HFFc6 (cell line): Measurements from ENCODE around the gene MGP. TPM values are rescaled to one million over a fixed set of nuclear protein-coding genes. Genes with fewer than 3 reads are reported as not detected.

Experiments used
- DNase-seq: peaks from one replicate; pipeline ENCODE4 v3.0.0-alpha.2; 2018
- H3K27ac Mint-ChIP-seq: 2 replicates; pipeline ENCODE4 v1.8.0; 2020; ENCODE audit warnings: mild to moderate bottlenecking, mixed read lengths
- H3K27me3 Mint-ChIP-seq: 2 replicates; pipeline ENCODE4 v1.8.0; 2021; ENCODE audit warnings: mild to moderate bottlenecking, moderate library complexity, mixed read lengths; ENCODE audit not compliant: insufficient read depth
- H3K36me3 Mint-ChIP-seq: 2 replicates; pipeline ENCODE4 v1.8.0; 2021; ENCODE audit warnings: low read depth, mixed read lengths
- H3K4me1 Mint-ChIP-seq: 2 replicates; pipeline ENCODE4 v1.8.0; 2020; ENCODE audit warnings: low read depth, mixed read lengths
- H3K4me3 Mint-ChIP-seq: 2 replicates; pipeline ENCODE4 v1.8.0; 2020; ENCODE audit warnings: mild to moderate bottlenecking, moderate library complexity, mixed read lengths
- H3K9me3 Mint-ChIP-seq: 2 replicates; pipeline ENCODE4 v1.8.0; 2020; ENCODE audit warnings: mild to moderate bottlenecking, mixed read lengths
- total RNA-seq, 6 experiments: library from RNA; stranded (reverse); fragmentation: NEBNext Ultra II Directional; extraction: Animal tissue kit (Norgen Biotek cat#: 25700); gene quantifications; 2 replicates in 1 of 6; 3 replicates in 5 of 6; pipeline ENCODE4 v1.2.3, GENCODE V29; 2021
- TF ChIP-seq, protein P1 (sequence below): fragments of 200-600 bp; sonication (generic); IDR thresholded peaks from 2 replicates; pipeline ENCODE4 v1.5.0; 2021; ENCODE audit warnings: antibody characterized with exemption, mild to moderate bottlenecking

Gene MGP
- total RNA-seq, 6 experiments from 2014 or later = 0.46 to 0.60 TPM; not detected in 4

DNA sequence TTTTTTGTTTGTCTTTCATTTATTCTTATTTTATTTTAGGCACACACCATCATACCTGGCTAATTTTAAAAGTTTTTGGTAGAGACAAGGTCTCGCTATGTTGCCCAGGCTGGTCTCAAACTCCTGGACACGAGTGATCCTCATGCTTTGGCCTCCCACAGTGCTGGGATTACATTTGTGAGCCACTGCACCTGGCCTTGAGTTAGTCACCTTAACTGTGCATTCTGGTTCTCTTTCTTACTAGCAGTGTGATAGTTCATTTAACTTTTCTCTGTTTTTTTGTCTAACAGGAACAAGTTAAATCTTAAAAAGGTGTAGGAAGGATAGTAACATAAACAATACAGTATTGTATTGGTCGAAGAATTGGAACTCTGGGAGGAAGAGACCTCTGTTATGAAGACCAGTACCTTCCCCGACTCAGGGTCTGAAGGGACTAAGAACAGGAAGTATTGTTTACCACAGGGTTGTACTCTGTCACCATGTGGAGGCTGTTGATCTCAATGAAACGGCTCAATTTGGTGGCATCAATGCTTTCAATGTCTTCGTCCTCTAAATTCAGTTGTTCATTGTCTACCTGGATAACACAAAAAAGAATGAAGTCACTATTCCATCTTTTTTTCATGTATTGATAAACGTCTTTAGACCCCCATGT, 34.9 kb upstream of the MGP start:
- no peak for DNase-seq
- Mint-ChIP-seq H3K4me3 (no peak overlapping the region), H3K4me1 (no peaks in the 10 kb centered on the region), H3K27me3 (peaks cover 4% of the 10 kb centered on the region; the same call in 1 of the 2 replicates), H3K27ac (no peak overlapping the region), H3K9me3 (no peaks in the 10 kb centered on the region), H3K36me3 (no peaks in the 10 kb centered on the region)
- TF ChIP-seq, protein P1, sequence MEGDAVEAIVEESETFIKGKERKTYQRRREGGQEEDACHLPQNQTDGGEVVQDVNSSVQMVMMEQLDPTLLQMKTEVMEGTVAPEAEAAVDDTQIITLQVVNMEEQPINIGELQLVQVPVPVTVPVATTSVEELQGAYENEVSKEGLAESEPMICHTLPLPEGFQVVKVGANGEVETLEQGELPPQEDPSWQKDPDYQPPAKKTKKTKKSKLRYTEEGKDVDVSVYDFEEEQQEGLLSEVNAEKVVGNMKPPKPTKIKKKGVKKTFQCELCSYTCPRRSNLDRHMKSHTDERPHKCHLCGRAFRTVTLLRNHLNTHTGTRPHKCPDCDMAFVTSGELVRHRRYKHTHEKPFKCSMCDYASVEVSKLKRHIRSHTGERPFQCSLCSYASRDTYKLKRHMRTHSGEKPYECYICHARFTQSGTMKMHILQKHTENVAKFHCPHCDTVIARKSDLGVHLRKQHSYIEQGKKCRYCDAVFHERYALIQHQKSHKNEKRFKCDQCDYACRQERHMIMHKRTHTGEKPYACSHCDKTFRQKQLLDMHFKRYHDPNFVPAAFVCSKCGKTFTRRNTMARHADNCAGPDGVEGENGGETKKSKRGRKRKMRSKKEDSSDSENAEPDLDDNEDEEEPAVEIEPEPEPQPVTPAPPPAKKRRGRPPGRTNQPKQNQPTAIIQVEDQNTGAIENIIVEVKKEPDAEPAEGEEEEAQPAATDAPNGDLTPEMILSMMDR = no peak

DNA sequence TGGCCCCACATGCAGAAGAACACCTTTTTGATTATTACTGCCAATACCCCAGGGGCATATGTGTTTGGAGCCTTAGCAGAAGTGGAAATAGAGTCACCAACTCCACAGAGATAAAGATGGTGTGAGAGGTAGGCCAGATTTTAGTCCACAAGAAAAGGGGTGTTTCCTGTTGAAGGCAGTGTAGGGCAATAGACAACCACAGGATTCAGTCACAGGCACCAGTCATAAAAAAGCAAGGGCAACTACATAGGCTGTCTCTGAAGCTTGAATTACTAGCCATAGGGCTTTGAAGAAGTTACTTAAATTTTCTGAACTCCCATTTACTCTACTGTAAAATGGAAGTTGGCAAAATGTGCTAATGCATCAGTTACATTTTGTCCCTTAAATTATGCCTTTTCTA, 33.8 kb upstream of the MGP start:
- no peaks in the 10 kb centered on the region for H3K9me3 Mint-ChIP-seq
- peaks cover 2% of the 10 kb centered on the region; the same call in 1 of the 2 replicates for H3K27me3 Mint-ChIP-seq
- no peaks in the 10 kb centered on the region for H3K36me3 Mint-ChIP-seq
- H3K27ac Mint-ChIP-seq = no peak overlapping the region
- no peaks in the 10 kb centered on the region for H3K4me1 Mint-ChIP-seq
- no peak for DNase-seq
- H3K4me3 Mint-ChIP-seq = no peak overlapping the region
- TF ChIP-seq, protein P1 = no peak

DNA sequence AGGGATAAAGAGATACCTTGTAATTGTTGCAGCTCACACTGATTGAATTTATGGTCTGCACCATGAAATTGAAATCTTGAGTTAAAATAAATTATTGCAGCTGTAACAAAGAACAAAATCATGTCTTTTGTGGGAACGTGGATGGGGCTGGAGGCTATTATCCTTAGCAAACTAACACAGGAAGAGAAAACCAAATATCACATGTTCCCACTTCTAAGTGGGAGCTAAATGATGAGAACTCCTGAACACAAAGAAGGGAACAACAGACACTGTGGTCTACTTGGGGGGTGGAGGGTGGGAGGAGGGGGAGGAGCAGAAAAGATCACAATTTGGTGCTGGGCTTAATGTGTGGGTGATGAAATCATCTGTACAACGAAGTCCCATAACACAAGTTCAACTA, 30.1 kb upstream of the MGP start:
- Mint-ChIP-seq H3K27me3 (peaks cover 7% of the 10 kb centered on the region), H3K36me3 (no peaks in the 10 kb centered on the region), H3K9me3 (no peaks in the 10 kb centered on the region), H3K4me3 (no peak overlapping the region), H3K4me1 (peaks cover 1% of the 10 kb centered on the region; the same call in 1 of the 2 replicates), H3K27ac (no peak overlapping the region)
- no peak for DNase-seq
- TF ChIP-seq, protein P1 = no peak

DNA sequence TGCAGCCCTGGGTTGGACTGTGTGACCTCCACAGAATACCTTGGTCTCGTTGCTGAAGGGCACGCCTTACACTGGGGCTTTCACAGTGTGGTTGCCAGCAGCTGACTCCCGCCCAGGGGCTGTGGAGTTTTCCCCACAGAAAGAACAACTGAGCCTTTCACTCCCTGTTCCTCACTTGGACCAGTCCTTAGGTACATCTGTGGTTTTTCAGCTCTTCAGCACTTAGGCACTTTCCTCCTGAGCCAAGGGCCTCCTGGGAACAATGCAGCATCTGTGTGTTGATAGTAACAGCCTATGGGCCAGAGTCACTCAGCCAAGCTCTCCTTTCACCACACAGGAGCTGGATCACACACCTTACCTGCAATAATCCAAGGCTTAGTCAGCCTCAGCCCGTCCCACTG, 27.7 kb upstream of the MGP start:
- TF ChIP-seq, protein P1 = no peak
- H3K27ac Mint-ChIP-seq = no peak overlapping the region
- no peak overlapping the region for H3K4me3 Mint-ChIP-seq
- no peaks in the 10 kb centered on the region for H3K9me3 Mint-ChIP-seq
- H3K27me3 Mint-ChIP-seq = peaks cover 5% of the 10 kb centered on the region
- H3K4me1 Mint-ChIP-seq = peaks cover 8% of the 10 kb centered on the region; the same call in 1 of the 2 replicates
- H3K36me3 Mint-ChIP-seq = no peaks in the 10 kb centered on the region
- DNase-seq = no peak

DNA sequence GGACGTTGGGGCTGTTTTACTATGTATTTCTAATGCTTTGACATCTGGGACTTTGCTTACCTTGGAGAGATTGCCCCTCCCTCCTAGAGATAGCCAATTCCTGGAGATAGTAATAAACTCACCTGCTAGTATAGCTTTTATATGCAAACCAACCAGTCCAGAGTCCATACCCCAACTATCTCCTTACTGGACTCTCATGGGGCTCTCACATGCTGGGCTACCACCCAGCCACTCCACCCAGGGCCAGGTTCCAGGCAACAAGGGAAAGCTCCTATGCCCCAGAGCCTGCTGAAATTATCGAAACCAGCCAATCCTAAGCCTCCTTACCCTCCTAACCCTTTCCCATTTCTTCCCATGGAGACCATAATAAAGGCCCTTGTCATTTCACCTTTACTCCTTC, 25.5 kb upstream of the MGP start:
- H3K4me1 Mint-ChIP-seq = peaks cover 8% of the 10 kb centered on the region; the same call in 1 of the 2 replicates

More for the DNA sequence above, 25.5 kb upstream of the MGP start:
- H3K36me3 Mint-ChIP-seq = no peaks in the 10 kb centered on the region
- H3K27ac Mint-ChIP-seq = no peak overlapping the region
- H3K9me3 Mint-ChIP-seq = no peaks in the 10 kb centered on the region
- TF ChIP-seq, protein P1 = no peak
- H3K4me3 Mint-ChIP-seq = no peak overlapping the region
- no peak for DNase-seq
- H3K27me3 Mint-ChIP-seq = peaks cover 5% of the 10 kb centered on the region
